GM19468 (cell line): Measurements from ENCODE around the gene MAP3K14.

Experiments
- ATAC-seq: cut with Tn5 transposase; IDR thresholded peaks from one replicate; pipeline ENCODE4 v1.9.1; 2021; ENCODE audit warnings: mild to moderate bottlenecking, moderate library complexity, moderate number of reproducible peaks; ENCODE audit not compliant: unreplicated experiment; ENCODE audit errors: extremely low read depth

Gene MAP3K14

GRCh38 chr17:45243750-45244149 is 73.1 kb downstream of the MAP3K14 start:
- ATAC-seq, result no peak

GRCh38 chr17:45242029-45242414 is 74.8 kb downstream of the MAP3K14 start:
- ATAC-seq, result no peak

GRCh38 chr17:45241328-45242028 is 75.3 kb downstream of the MAP3K14 start:
- no peak for ATAC-seq

- ATAC-seq, result no peak
These were observed 75.9 kb downstream of the MAP3K14 start for GRCh38 chr17:45240905-45241327.

GRCh38 chr17:45238155-45238774 is 78.6 kb downstream of the MAP3K14 start:
- no peak for ATAC-seq

- no peak for ATAC-seq
These were observed 79.1 kb downstream of the MAP3K14 start for GRCh38 chr17:45237686-45238085.

GRCh38 chr17:45236282-45236606 is 80.6 kb downstream of the MAP3K14 start:
- no peak for ATAC-seq

- ATAC-seq, result no peak
These were observed 81.2 kb downstream of the MAP3K14 start for GRCh38 chr17:45235416-45236281.

GRCh38 chr17:45234641-45235415 is 82.0 kb downstream of the MAP3K14 start:
- no peak for ATAC-seq

- no peak for ATAC-seq
These were observed 83.3 kb downstream of the MAP3K14 start for GRCh38 chr17:45233423-45233924.

- ATAC-seq, result no peak
These were observed 84.1 kb downstream of the MAP3K14 start for GRCh38 chr17:45232514-45233422.

- ATAC-seq, result no peak
These were observed 85.2 kb downstream of the MAP3K14 start for GRCh38 chr17:45231481-45232116.

GRCh38 chr17:45230787-45231480 is 85.9 kb downstream of the MAP3K14 start:
- no peak for ATAC-seq

- ATAC-seq, result no peak
These were observed 86.4 kb downstream of the MAP3K14 start for GRCh38 chr17:45230410-45230786.

- no peak for ATAC-seq
These were observed 87.0 kb downstream of the MAP3K14 start for GRCh38 chr17:45229681-45230409.

- ATAC-seq, result peak; percentile 19
These were observed 87.9 kb downstream of the MAP3K14 start for GRCh38 chr17:45228763-45229539.
